ENCODE measurements around the gene EYA2. TPM values are rescaled to one million over a fixed set of nuclear protein-coding genes. Genes with fewer than 3 reads are reported as not detected.

Gene EYA2
- total RNA-seq, 3 donors from 2014 or later (not counting 1 experiment from before 2014, with no cell fraction given), result 0.30 TPM; not detected in 2

- Mint-ChIP-seq H3K4me3 (no peak overlapping the region), H3K36me3 (no peaks in the 10 kb centered on the region), H3K27me3 (ENCODE audit: low read depth in 2 of 2) (peaks cover 7 to 11% of the 10 kb centered on the region in 2 donors), H3K4me1 (no peaks in the 10 kb centered on the region), H3K27ac (no peak overlapping the region), H3K9me3 (no peaks in the 10 kb centered on the region)
- no peak overlapping the region for H3K27ac ChIP-seq (ENCODE audit: low read length)
- no peaks in the 10 kb centered on the region for H3K9me3 ChIP-seq (ENCODE audit: control insufficient read depth, insufficient read depth, low read length)
- H3K4me3 ChIP-seq (ENCODE audit: low read length), result no peak overlapping the region
- no peaks in the 10 kb centered on the region for H3K36me3 ChIP-seq (ENCODE audit: control insufficient read depth, insufficient read depth, low read length)
- no peaks in the 10 kb centered on the region for H3K4me1 ChIP-seq (ENCODE audit: control insufficient read depth, insufficient read depth, low read length)
- 86% methylated on average over 16 of the region's 18 CpGs for WGBS (ENCODE audit: insufficient coverage)
- intact Hi-C loops (cut with micrococcal nuclease), result no loop called here
- no peak for ATAC-seq
- no peaks in the 10 kb centered on the region for H3K27me3 ChIP-seq (ENCODE audit: control insufficient read depth, insufficient read depth, low read length)
- no peak for DNase-seq
- TF ChIP-seq, protein P1, sequence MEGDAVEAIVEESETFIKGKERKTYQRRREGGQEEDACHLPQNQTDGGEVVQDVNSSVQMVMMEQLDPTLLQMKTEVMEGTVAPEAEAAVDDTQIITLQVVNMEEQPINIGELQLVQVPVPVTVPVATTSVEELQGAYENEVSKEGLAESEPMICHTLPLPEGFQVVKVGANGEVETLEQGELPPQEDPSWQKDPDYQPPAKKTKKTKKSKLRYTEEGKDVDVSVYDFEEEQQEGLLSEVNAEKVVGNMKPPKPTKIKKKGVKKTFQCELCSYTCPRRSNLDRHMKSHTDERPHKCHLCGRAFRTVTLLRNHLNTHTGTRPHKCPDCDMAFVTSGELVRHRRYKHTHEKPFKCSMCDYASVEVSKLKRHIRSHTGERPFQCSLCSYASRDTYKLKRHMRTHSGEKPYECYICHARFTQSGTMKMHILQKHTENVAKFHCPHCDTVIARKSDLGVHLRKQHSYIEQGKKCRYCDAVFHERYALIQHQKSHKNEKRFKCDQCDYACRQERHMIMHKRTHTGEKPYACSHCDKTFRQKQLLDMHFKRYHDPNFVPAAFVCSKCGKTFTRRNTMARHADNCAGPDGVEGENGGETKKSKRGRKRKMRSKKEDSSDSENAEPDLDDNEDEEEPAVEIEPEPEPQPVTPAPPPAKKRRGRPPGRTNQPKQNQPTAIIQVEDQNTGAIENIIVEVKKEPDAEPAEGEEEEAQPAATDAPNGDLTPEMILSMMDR (IDR thresholded peaks at IDR 0.05), result no peak
These were observed 41.9 kb downstream of the EYA2 start for GRCh38 chr20:46936415-46937156.

- DNase-seq, result no peak
- no peaks in the 10 kb centered on the region for H3K9me3 Mint-ChIP-seq
- Histone ChIP-seq H3K36me3 (ENCODE audit: control insufficient read depth, insufficient read depth, low read length) (no peaks in the 10 kb centered on the region), H3K27ac (ENCODE audit: low read length) (no peak overlapping the region), H3K27me3 (ENCODE audit: control insufficient read depth, insufficient read depth, low read length) (no peaks in the 10 kb centered on the region), H3K4me3 (ENCODE audit: low read length) (no peak overlapping the region), H3K4me1 (ENCODE audit: control insufficient read depth, insufficient read depth, low read length) (no peaks in the 10 kb centered on the region), H3K9me3 (ENCODE audit: control insufficient read depth, insufficient read depth, low read length) (no peaks in the 10 kb centered on the region)
- ATAC-seq, result no peak
- TF ChIP-seq, protein P1 (IDR thresholded peaks at IDR 0.05), result no peak
- no peak overlapping the region for H3K4me3 Mint-ChIP-seq
- 98% methylated on average over 4 of the region's 4 CpGs for WGBS (ENCODE audit: insufficient coverage)
- no peak overlapping the region for H3K27ac Mint-ChIP-seq
- intact Hi-C loops (cut with micrococcal nuclease), result no loop called here
- H3K4me1 Mint-ChIP-seq, result no peaks in the 10 kb centered on the region
- H3K27me3 Mint-ChIP-seq (ENCODE audit: low read depth in 2 of 2), result peaks cover 7 to 11% of the 10 kb centered on the region in 2 donors
- H3K36me3 Mint-ChIP-seq, result no peaks in the 10 kb centered on the region
These were observed 42.5 kb downstream of the EYA2 start for GRCh38 chr20:46937157-46937523.

GRCh38 chr20:46937533-46938226 lies 43.0 kb downstream of the EYA2 start:
- no peaks in the 10 kb centered on the region for H3K9me3 Mint-ChIP-seq
- H3K36me3 Mint-ChIP-seq, result no peaks in the 10 kb centered on the region
- H3K4me3 Mint-ChIP-seq, result no peak overlapping the region
- intact Hi-C loops (cut with micrococcal nuclease), result no loop called here
- 90% methylated on average over 7 of the region's 7 CpGs for WGBS (ENCODE audit: insufficient coverage)
- H3K4me1 Mint-ChIP-seq, result no peaks in the 10 kb centered on the region
- peaks cover 6 to 11% of the 10 kb centered on the region in 2 donors for H3K27me3 Mint-ChIP-seq (ENCODE audit: low read depth in 2 of 2)
- H3K27ac Mint-ChIP-seq, result no peak overlapping the region
- Histone ChIP-seq H3K36me3 (ENCODE audit: control insufficient read depth, insufficient read depth, low read length) (no peaks in the 10 kb centered on the region), H3K4me3 (ENCODE audit: low read length) (no peak overlapping the region), H3K27me3 (ENCODE audit: control insufficient read depth, insufficient read depth, low read length) (no peaks in the 10 kb centered on the region), H3K9me3 (ENCODE audit: control insufficient read depth, insufficient read depth, low read length) (no peaks in the 10 kb centered on the region), H3K27ac (ENCODE audit: low read length) (no peak overlapping the region), H3K4me1 (ENCODE audit: control insufficient read depth, insufficient read depth, low read length) (no peaks in the 10 kb centered on the region)
- DNase-seq (no peak), ATAC-seq (no peak)
- TF ChIP-seq, protein P1 (IDR thresholded peaks at IDR 0.05), result no peak

Data from natural killer cell (primary cell).